AG08395 (cell line): ENCODE data around the gene POLK.
"Not testable (repeated sequence)": the region's sequence is repeated elsewhere in the genome, so short reads cannot be mapped to it uniquely, and the experiment has no call there.

ENCODE experiments used
- DNase-seq: peaks from one replicate; pipeline ENCODE4 v3.0.0; 2012; ENCODE audit warnings: mixed read lengths, low spot score

POLK gene

GRCh38 chr5:75511435-75512382 lies at the start of gene POLK, which contains the start of gene CERT1:
Gene POLK (plus strand): TSS chr5:75511891.
Gene CERT1 (minus strand): TSS chr5:75511629. CDS start chr5:75511207, 422 bp downstream.
- DNase-seq = peak; percentile 97

DNA sequence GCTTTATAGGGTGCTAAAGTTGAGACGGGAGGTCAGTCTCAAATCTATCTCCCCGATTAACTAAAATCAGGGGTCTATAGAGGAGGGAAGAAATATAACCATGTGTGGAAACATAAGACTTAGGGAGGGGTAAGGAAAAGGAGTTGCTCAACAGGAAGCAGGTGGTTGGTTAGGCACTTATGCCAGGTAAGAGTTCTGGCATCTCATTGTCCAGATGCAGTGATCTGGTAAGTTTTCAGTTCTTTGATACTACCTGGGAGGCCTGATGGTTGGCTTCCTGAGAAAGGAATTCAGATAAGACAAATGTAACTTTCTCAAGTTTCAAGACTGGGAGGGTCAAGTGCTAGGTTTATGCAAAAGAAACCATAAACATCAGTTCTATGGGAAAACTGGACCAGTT lies 48.0 kb upstream of the POLK start:
- no peak for DNase-seq

DNA sequence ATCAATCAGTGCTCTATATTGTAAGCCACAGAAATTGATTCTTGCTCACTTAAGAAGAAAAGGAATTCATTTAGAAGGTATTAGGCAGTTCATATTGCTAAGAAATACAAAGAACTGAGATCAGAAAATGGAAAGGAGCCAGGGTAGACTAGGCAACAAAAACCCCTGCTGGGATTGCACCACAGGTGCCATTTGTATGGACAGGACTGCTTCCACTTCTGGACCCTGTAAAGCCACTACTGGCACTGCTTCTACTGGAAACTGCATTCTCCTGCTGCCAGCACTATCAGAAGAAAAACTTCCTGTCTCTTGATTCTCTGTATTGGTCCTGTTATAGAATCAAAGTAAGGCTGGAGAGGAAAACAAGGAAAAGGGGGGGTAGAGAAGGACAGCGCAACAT lies 46.2 kb upstream of the POLK start:
- DNase-seq = no peak

- no peak for DNase-seq
Measured at GRCh38 chr5:75466006-75466716, 45.5 kb upstream of the POLK start.

DNA sequence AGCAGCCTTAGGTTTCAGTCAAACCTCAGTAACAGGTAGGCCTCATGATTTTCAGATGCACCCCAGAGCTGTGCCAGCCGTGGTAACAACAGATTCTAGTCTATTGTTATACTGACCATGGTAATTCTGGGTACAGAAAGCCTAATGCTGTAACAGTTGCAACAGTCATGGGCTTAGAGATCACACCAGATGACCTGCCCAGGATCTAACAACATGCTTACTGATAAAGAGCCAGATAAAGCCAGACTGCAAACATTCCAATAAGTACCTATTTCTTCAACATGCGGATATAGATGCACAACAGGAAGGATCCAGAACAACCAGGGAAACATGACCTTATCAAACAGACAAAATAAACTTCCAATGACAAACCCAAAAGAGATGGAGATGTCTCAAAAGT lies 43.1 kb upstream of the POLK start:
- DNase-seq = no peak

DNA sequence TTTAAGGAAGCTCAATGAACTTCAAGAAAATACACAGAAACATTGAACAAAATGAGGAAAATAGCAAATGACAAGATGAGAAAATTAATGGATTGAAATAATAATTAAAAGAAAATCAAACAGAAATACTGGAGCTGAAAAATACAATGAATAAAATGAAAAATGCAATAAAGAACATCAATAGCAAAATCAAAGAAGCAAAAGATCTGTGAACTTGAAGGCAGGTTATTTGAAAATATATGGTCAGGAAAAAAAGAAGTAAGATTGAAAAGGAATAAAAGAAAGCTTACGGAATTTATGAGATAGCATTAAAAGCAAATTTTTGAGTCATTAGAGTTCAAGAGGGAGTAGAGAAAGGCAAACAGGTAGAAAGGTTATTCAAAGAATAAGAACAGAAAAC lies 42.7 kb upstream of the POLK start:
- no peak for DNase-seq

DNA sequence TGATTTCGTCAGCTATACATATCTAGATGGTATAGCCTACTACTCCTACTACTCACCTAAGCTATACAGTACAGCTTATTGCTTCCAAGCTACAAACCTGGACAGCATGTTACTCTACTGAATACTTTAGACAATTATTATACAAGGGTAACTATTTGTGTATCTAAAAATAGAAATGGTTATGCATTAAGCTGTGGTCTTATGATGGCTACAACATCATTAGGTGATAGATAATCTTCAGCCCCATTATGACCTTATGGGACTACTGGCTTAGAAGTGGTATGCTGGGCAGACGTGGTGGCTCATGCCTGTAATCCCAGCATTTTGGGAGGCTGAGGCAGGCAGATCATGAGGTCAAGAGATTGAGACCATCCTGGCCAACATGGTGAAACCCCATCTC lies 40.5 kb upstream of the POLK start:
- DNase-seq = no peak

- DNase-seq = no peak
Measured at GRCh38 chr5:75472973-75473372, 38.7 kb upstream of the POLK start.

DNA sequence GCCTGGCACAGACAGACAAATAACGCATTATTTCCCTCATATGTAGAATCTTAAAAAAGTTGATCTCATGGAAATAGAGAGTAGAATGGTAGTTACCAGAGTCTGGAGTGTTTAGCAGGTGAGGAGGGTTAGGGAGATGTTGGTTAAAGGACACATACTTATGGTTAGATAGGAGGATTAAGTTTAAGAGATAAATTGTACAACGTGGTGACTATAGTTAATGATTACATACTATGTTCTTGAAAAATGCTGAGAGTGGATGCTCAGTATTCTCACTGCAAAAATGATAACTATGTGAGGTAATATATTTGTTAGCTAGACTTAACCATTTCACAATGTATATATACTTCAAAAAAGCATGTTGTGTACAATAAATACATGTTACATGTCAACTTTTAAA lies 38.2 kb upstream of the POLK start:
- no peak for DNase-seq

GRCh38 chr5:75475364-75475763 lies 36.3 kb upstream of the POLK start:
- no peak for DNase-seq

DNA sequence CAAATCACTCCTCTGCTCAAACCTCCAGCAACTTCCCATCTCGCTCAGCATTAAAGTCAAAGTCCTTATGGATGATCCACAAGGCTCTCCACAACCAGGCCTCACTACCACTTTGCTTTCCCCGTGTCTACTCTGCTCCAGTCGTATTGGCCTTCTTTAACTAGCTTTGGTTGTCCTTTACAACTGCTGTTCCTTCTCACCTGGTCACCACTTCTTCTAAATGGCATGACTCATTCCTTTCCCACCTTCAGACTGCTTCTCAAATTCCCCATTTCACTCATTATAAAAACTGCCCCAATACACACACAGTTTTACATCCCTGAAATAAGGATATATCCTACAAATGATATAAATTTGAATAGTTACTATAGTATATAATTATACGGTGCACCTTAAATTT lies 30.7 kb upstream of the POLK start:
- DNase-seq = no peak

- DNase-seq = no peak
Measured at GRCh38 chr5:75482482-75482881, 29.2 kb upstream of the POLK start.

- no peak for DNase-seq
Measured at GRCh38 chr5:75484605-75485004, 27.1 kb upstream of the POLK start.

GRCh38 chr5:75489847-75490246 lies 21.8 kb upstream of the POLK start:
- DNase-seq = not testable (repeated sequence)

DNA sequence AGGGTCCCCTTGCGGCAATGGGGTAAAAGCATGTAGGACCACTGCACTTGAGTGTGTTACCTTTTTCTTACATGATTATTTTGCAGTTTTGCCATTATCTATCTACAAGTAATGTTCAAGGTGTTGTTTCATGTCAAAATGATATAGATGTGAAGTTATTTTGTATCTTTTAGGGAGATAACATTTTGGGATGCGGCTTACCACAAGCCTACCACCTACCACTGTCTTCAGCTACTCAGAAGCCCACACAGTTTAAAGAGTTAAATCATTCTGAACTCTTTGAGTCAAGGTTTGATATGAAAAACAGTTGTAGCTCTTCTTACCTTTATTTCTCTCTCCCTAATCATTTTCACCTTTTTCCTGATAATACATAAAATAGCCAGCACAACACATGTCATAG lies 20.1 kb upstream of the POLK start:
- DNase-seq = no peak

DNA sequence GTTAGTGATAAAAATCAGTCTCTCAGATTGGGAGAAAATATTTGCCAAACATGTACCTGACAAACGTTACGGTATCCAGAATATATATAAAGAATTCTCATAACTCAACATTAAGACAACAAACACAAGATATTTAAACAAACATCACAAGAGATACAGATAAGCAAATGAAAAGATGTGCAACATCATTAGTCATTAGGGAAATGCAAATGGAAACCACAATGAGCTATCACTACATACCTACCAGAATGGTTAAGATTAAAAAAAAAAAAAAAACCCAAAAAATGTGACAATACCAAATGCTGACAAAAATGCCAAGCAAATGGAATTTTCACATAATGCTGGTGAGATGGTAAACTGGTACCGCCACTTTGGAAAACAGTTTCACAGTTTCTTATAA lies 15.7 kb upstream of the POLK start:
- DNase-seq = no peak

DNA sequence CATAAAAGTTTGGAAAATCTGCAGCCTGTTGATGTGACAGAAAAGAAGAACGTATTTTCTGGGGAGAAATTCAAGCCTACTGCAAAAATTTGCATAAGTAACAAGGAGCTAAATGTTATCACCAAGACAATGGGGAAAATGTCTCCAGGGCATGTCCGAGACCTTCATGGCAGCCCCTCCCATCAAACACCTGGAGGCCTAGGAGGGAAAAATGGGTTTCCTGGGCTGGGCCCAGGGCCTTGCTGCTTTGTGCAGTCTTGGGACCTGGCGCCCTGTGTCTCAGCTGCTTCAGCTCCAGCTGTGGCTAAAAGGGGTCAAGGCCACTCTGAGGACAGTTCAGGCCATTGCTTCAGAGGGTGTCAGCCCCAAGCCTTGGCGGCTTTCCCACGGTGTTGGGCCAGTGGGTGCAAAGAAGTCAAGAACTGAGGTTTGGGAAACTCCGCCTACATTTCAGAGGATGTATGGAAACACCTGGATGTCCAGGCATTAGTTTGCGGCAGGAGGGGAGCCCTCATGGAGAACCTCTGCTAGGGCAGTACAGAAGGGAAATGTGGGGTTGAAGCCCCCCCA lies 13.4 kb upstream of the POLK start:
- no peak for DNase-seq

DNA sequence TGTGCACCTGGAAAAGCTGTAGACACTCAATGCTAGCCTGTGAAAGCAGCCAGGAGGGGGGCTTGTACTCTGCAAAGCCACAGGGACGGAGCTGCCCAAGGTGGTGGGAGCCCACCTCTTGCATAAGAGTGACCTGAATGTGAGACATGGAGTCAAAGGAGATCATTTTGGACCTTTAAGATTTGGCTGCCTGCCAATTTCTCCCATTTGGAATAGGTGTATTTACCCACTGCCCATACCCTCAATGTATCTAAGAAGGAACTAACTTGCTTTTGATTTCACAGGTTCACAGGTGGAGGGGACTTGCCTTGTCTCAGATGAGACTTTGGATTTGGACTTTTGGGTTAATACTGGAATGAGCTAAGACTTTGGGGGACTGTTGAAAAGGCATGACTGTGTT lies 12.8 kb upstream of the POLK start:
- not testable (repeated sequence) for DNase-seq

- not testable (repeated sequence) for DNase-seq
Measured at GRCh38 chr5:75505112-75505511, 6.6 kb upstream of the POLK start.

DNA sequence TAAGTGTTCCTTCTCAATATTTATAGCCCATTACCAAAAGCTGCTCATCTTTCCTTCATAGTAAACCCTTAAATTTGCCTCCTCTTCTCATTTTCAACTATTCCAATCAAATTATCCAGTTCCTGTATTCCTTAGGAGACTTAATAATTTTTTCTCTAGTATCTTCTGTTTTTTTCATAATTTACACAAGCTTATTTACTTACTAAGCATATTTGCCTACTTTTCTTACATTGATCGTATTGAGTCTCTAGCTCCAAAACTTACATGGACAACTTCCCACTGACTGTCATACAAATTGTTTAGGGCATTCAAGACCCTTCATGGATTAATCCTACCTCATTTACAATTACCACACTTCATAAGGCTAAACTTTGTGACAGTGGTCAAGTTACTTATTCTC lies 3.9 kb upstream of the POLK start:
- no peak for DNase-seq

DNA sequence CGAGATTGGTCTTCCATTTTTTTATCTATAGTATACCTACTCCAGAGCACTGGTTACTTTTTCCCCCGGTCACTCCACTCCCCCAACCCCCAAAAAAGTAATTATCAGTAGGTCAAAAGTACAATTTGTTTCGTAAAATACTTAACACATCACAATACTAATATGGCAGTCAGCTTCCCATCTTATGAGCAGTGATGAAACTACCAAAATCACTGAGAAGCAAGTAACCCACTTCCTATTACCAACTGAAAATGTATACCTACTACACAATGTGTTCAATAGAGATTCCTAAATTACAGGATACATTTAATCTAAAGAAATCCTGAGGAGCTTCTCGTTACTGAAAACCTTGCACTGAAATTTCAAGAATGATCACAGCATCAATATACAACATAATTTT lies 2.1 kb upstream of the POLK start:
- no peak for DNase-seq

DNA sequence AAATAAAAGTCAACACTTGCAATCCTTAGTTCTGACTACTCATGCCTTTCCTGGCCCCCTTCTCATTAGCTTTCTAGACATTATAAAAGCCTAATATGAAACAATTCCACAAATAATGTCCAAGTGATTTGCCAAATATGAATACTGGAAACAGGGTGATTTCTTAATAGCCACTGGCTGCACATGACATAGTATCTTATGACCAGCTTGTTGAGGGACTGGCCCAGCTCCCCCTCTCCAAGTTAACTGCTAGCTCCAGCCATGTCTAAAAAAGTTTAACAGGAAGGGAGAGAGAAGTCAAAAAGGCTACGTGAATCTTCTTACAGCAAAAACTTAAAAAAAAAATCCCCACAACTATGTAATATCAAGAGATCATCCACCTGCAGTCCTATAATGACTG lies 1.7 kb upstream of the POLK start:
- peak; percentile 15 for DNase-seq

- DNase-seq = peak; percentile 20
Measured at GRCh38 chr5:75510417-75510835, 1.3 kb upstream of the POLK start.
